Endothelial cell of umbilical vein (primary cell): ENCODE results near the gene CDKL5. TPM values are rescaled to one million over a fixed set of nuclear protein-coding genes. Genes with fewer than 3 reads are reported as not detected.
A peak's percentile ranks its signal among the peaks of the same experiment; 100 is the strongest.

Experiments
- BruUV-seq: library from RNA; stranded (reverse); fragments of 400-500 nt; replicated peaks from 2 replicates; lab custom pipeline; 2021; lab: Mats Ljungman, UMichigan
- CTCF ChIA-PET: fragments of 300-600, 350-600 bp; sonication (Branson Sonifier 250); formaldehyde crosslinking; loops from one replicate; lab custom pipeline; 2021; ENCODE audit warnings: antibody characterized with exemption, inconsistent platforms; lab: Charles Lee
- POLR2A ChIA-PET: fragments of 300-600, 350-600 bp; sonication (Branson Sonifier 250); formaldehyde crosslinking; loops from one replicate; lab custom pipeline; 2021; ENCODE audit warnings: antibody characterized with exemption, inconsistent platforms; lab: Charles Lee
- DNase-seq: peaks from one replicate; pipeline ENCODE4 v3.0.0-alpha.2; 2011; ENCODE audit warnings: low read depth, low spot score
- FAIRE-seq: peaks from 2 replicates; lab custom pipeline; 2011; peaks lifted over from hg19 to GRCh38; lab: Jason Lieb, UNC
- H2AFZ ChIP-seq: 2 replicates; pipeline ENCODE4 v1.6.0; 2012; ENCODE audit warnings: low read depth, low read length, control low read depth, inconsistent platforms
- H3K27ac ChIP-seq: 2 replicates; pipeline ENCODE4 v1.5.1; 2011; ENCODE audit warnings: low read depth, mild to moderate bottlenecking, control low read depth, low read length, moderate library complexity; ENCODE audit not compliant: insufficient read depth
- H3K27me3 ChIP-seq, 2 experiments: 2 replicates each; pipeline versions ENCODE4 v1.6.0 to v1.6.1; 2011; ENCODE audit warnings: low read length in 2 of 2, mixed read lengths in 1 of 2; ENCODE audit not compliant: control insufficient read depth in 2 of 2, insufficient read depth in 2 of 2
- H3K36me3 ChIP-seq, 2 experiments: 2 replicates in 1 of 2; 3 replicates in 1 of 2; pipeline ENCODE4 v1.5.1; 2011; ENCODE audit warnings: low read length in 2 of 2, mild to moderate bottlenecking in 1 of 2, moderate library complexity in 1 of 2; ENCODE audit not compliant: control insufficient read depth in 2 of 2, insufficient read depth in 2 of 2; ENCODE audit errors: extremely low read depth in 1 of 2
- H3K4me1 ChIP-seq: 3 replicates; pipeline ENCODE4 v1.5.1; 2011; ENCODE audit warnings: mild to moderate bottlenecking, low read length; ENCODE audit not compliant: control insufficient read depth, insufficient read depth; ENCODE audit errors: extremely low read depth
- H3K4me2 ChIP-seq: 2 replicates; pipeline ENCODE4 v1.6.1; 2011; ENCODE audit warnings: low read length, control low read depth, mixed read lengths; ENCODE audit not compliant: insufficient read depth
- H3K4me3 ChIP-seq, 3 experiments: fragments of 200-600 bp in 1 of 3; sonication (generic), shearing (Covaris generic) in 1 of 3; replicated peaks in 1 of 3; 2 replicates each; pipeline ENCODE4 v1.5.1; 2011 to 2016; ENCODE audit warnings: control low read depth in 3 of 3, low read length in 3 of 3, mild to moderate bottlenecking in 2 of 3, inconsistent platforms in 1 of 3, low read depth in 1 of 3, moderate library complexity in 1 of 3; ENCODE audit not compliant: insufficient read depth in 1 of 3
- H3K79me2 ChIP-seq: 2 replicates; pipeline ENCODE4 v1.6.0; 2012; ENCODE audit warnings: low read length, inconsistent platforms; ENCODE audit not compliant: control insufficient read depth, insufficient read depth
- H3K9ac ChIP-seq: replicated peaks from 2 replicates; pipeline ENCODE3; 2011; ENCODE audit warnings: low read length, control low read depth; ENCODE audit not compliant: insufficient read depth; ENCODE audit errors: extremely low read depth
- H3K9me1 ChIP-seq: replicated peaks from 3 replicates; pipeline ENCODE4 v1.6.0; 2011; ENCODE audit warnings: mild to moderate bottlenecking, low read length; ENCODE audit not compliant: control insufficient read depth, insufficient read depth; ENCODE audit errors: extremely low read depth
- H3K9me3 ChIP-seq: replicated peaks from 2 replicates; pipeline ENCODE4 v1.5.1; 2012; ENCODE audit warnings: low read length, inconsistent platforms; ENCODE audit not compliant: control insufficient read depth, insufficient read depth
- H4K20me1 ChIP-seq: replicated peaks from 2 replicates; pipeline ENCODE3; 2011; ENCODE audit warnings: mild to moderate bottlenecking, low read length; ENCODE audit not compliant: control insufficient read depth, insufficient read depth; ENCODE audit errors: extremely low read depth
- CTCF ChIP-seq, 2 donors: IDR thresholded peaks; 1 replicate in 1 of 2; 2 replicates in 1 of 2; pipeline ENCODE4 v1.5.1; 2011; ENCODE audit warnings: low read length in 2 of 2, mild to moderate bottlenecking in 2 of 2, moderate library complexity in 2 of 2, control low read depth in 1 of 2, inconsistent platforms in 1 of 2, low read depth in 1 of 2; ENCODE audit not compliant: insufficient read depth in 1 of 2; ENCODE audit errors: extremely low read depth in 1 of 2
- EZH2 ChIP-seq: IDR thresholded peaks from 2 replicates; pipeline ENCODE4 v1.6.1; 2012; ENCODE audit warnings: borderline replicate concordance, low read depth, mild to moderate bottlenecking, moderate library complexity, low read length, inconsistent platforms; ENCODE audit not compliant: severe bottlenecking
- FOS ChIP-seq: IDR thresholded peaks from 2 replicates; pipeline ENCODE4 v1.6.1; 2011; ENCODE audit warnings: mild to moderate bottlenecking, low read length, moderate library complexity, borderline replicate concordance; ENCODE audit not compliant: insufficient read depth
- GATA2 ChIP-seq: IDR thresholded peaks from 2 replicates; pipeline ENCODE4 v1.7.0; 2011; ENCODE audit warnings: low read depth, mild to moderate bottlenecking, moderate library complexity, mixed read lengths, low read length; ENCODE audit not compliant: insufficient read length, insufficient read depth
- JUN ChIP-seq: IDR thresholded peaks from 2 replicates; pipeline ENCODE4 v1.6.1; 2011; ENCODE audit warnings: borderline replicate concordance, low read depth; ENCODE audit not compliant: insufficient read length, insufficient read depth
- MAX ChIP-seq: IDR thresholded peaks from 2 replicates; pipeline ENCODE4 v1.6.1; 2011; ENCODE audit not compliant: insufficient read depth, insufficient read length
- MYC ChIP-seq: IDR thresholded peaks from one replicate; pipeline ENCODE4 v1.6.1; 2011; ENCODE audit warnings: mild to moderate bottlenecking, low read depth, low read length
- POLR2A ChIP-seq: IDR thresholded peaks from 2 replicates; pipeline ENCODE4 v1.6.1; 2012; ENCODE audit warnings: low read depth, mild to moderate bottlenecking, control low read depth, low read length
- POLR2AphosphoS5 ChIP-seq: IDR thresholded peaks from 2 replicates; pipeline ENCODE4 v1.6.1; 2012; ENCODE audit warnings: low read depth, mild to moderate bottlenecking, control low read depth, low read length, moderate library complexity; ENCODE audit not compliant: insufficient read depth
- dilution Hi-C: fragments of 300-500 bp; cut with MboI; formaldehyde crosslinking; loops from one replicate; pipeline ENCODE4 v1.15.0; 2019; ENCODE audit warnings: low sequenced_read_pairs; ENCODE audit not compliant: extremely low pct_ligation_motif_present
- intact Hi-C: fragments of 100-400 bp; cut with micrococcal nuclease; formaldehyde crosslinking; loops from one replicate; pipeline ENCODE4 v1.10.0; 2022
- polyA plus RNA-seq, 4 experiments: library from polyadenylated mRNA; depleted of rRNA in 3 of 4; stranded (reverse) in 3 of 4; unstranded in 1 of 4; fragments of >200 nt; gene quantifications; 2 replicates each; pipeline versions ENCODE4 v1.2.1 to v1.2.3, GENCODE V29; 2011 to 2012; ENCODE audit warnings: missing spikeins in 1 of 4
- total RNA-seq: library from RNA; stranded (reverse); gene quantifications from 2 replicates; pipeline ENCODE4 v1.2.3, GENCODE V29; 2021

CDKL5 gene
- total and polyA plus RNA-seq, 2 donors (not counting 3 experiments of a cell fraction or from before 2014, with no cell fraction given), result 1.5 to 4.3 TPM

GRCh38 chrX:18389966-18390365, 35.4 kb upstream of the CDKL5 start:
- CTCF ChIA-PET, result interaction anchor here (2.5 kb wide), 1 partner anchor 944 kb away, joined by 35 read pairs; no protein-coding TSS in a partner anchor
- Histone ChIP-seq H3K27ac (no peak overlapping the region), H3K27me3 (no peaks in the 10 kb centered on the region), H4K20me1 (no peaks in the 10 kb centered on the region), H3K9me1 (no peaks in the 10 kb centered on the region), H3K79me2 (no peaks in the 10 kb centered on the region), H3K4me1 (no peaks in the 10 kb centered on the region), H3K36me3 (no peaks in the 10 kb centered on the region), H3K9me3 (no peaks in the 10 kb centered on the region), H3K4me2 (no peak overlapping the region), H3K4me3 (no peak overlapping the region), H2AFZ (no peak overlapping the region), H3K9ac (no peak overlapping the region)
- BruUV-seq, result no TSS peak
- DNase-seq, result no peak
- peak; percentile 8 for FAIRE-seq
- TF ChIP-seq JUN (no peak), POLR2AphosphoS5 (no peak), MYC (no peak), GATA2 (no peak), CTCF (IDR thresholded peaks at IDR 0.05; ENCODE audit: extremely low read depth in 1 of 2, insufficient read depth in 1 of 2, low read depth in 1 of 2, low read length in 2 of 2) (no peak), FOS (no peak), POLR2A (no peak), EZH2 (no peak), MAX (no peak)
- POLR2A ChIA-PET, result no interaction called here
- intact Hi-C loops, result loop anchor here (2.0 kb wide), 1 partner anchor 511 kb away; no protein-coding TSS in a partner anchor
- dilution Hi-C loops, result no loop called here
